Regular cardiac myocyte (primary cell): ENCODE data around the gene MRPS34. TPM values are rescaled to one million over a fixed set of nuclear protein-coding genes. Genes with fewer than 3 reads are reported as not detected.

Experiments used
- total RNA-seq: library from RNA; depleted of rRNA; stranded (reverse); fragments of >200 nt; gene quantifications from 2 replicates; pipeline ENCODE4 v1.2.3, GENCODE V29; 2014

Gene MRPS34
- total RNA-seq, result 45.1 and 90.1 TPM in 2 replicates

DNA sequence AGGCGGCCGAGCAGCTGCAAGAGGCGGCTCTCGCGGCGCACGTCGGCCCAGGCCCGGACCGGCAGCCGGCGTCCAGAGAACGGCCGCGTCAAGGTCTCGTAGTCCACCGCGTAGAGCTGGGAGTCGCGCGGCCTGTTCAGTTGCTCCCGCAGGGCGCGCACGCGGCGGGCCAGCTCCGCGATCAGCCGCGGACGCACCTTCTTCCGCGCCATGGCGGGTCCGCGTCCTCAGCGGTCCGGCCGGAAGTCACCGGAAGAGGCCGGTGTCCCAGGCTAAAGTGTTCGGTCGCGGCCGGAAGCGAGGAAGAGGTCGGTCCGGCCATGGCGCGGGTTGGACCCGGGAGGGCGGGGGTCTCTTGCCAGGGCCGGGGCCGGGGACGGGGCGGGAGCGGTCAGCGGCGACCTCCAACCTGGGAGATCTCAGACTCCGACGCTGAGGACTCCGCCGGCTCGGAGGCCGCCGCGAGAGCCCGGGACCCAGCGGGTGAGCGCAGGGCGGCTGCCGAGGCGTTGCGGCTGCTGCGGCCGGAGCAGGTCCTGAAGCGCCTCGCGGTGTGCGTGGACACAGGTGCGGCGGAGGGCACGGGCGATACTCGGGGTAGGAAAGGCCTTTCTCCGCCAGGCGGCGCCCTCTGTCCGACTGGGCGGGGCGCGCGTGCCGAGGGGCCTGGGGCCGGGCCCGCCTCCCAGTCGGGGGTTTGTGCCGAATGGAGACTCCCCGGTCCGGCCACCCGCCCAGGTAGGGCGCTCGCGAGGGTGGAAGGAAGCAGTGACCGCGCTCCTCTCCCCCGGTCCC lies at the start of gene MRPS34:
Gene MRPS34 (minus strand): TSS at position 227 of the 795 bp plus-strand sequence. CDS start 15 bp downstream, at position 212.

DNA sequence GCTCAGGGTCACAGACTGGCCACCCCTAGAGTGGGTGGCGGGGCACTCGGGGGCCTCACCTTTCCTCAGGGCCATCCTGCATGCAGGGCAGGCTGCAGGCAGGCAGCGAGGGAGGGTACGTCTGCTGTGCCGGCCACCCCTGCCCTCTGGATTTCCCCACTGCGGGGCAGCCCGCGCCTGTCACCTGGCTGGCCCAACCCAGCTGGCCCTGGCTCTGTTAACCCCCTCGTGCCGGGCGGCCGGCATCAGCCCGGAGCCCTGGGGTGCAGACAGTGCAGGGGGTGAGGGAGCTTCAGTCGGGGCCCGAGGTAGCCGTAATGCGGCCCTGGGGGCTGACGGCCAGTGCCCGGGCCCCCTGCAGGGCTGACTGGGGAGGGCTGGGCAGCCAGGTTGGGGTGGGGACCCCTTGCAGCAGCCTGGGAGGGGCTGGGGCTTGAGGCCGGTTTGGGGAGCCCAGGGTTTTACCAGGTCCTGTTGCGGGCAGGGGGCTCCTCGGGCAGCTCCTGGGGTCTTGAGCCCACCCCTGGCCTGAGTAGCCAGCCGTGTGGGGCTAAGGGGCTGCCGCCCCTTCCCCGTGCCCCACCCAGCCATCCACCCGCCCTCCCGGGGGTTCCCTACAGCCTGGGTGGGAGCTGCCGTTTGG lies 20.8 kb upstream of the MRPS34 start, which contains the start of gene IGFALS:
Gene IGFALS (minus strand): TSS at position 128 of the 643 bp plus-strand sequence. CDS start 53 bp downstream, at position 75.

DNA sequence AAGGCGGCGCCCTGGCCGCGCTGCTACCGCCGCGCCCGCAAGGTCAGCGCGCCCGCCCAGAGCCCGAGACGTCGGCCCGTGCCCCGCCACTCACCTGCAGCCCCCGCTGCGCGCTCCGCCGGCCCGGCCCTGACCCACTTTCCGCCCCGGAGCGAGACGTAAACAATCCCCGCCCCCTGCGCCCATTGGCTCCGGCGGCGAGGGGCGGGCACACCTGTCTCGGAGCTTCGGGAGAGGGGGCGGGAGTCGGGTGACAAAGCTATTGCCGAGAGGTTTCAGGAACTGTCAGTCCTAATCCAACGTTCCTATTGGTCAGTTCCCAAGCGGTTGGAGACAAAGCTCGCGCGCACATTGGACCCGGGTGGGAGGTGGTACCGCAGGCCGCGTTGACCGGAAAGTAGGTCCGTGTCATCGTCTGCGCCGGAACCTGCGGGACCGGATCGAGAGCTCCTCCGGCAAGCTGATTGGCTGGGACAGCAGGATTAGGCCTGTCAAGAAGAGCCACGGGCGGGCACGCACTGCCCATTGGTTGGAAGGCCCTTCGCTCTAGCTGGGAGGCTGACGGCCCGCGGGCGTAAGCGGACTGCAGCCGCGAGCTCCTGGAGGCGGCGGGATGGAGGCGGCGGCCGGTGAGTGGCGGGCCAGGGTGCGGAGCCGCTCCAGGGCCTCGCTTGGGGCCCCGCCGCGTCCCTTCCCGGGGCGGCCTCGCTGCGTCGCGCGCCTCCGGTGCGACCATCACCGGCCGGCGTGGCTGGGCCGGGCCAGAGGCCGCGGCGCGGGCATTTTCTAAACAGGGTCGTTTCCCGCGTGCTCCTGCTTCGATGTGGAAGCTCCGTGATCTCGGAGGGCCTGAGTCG lies 9.7 kb upstream of the MRPS34 start, which contains the start of the genes NUBP2 and SPSB3:
Gene NUBP2 (plus strand): TSS at position 553 of the 857 bp plus-strand sequence. CDS start 61 bp downstream, at position 614.
Gene SPSB3 (minus strand): TSS at position 164 of the 857 bp plus-strand sequence. CDS start 1,088 bp downstream, outside the sequence.

DNA sequence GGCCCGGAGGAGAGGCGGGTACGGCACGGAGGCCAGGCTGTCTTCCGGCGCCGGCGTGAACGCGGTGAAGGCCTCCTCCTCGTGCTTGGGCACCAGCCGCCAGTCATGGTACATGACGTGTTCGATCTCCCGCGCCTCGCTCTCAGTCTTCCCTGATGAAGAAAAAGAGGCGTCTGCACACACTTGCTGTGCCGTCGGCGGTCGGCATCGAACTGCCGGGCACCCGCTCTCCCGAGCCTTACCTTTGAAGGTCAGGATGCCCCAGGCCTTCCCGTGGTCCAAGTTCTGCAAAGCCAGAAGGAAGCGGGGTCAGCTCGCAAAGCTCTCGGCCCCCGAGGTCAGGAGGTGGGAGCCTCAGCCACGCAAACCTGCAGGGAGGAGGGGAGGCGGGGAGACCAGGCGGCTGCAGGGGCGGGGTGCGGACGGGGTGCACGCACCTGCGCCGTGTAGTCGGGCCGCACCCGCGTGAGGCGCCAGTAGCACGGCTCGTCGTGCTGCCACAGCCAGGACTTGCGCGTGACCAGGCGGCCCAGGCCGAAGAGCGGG lies 499 bp downstream of the MRPS34 start, which contains the start of gene EME2:
Gene EME2 (plus strand): TSS at position 449 of the 546 bp plus-strand sequence. CDS start 418 bp downstream, outside the sequence.

DNA sequence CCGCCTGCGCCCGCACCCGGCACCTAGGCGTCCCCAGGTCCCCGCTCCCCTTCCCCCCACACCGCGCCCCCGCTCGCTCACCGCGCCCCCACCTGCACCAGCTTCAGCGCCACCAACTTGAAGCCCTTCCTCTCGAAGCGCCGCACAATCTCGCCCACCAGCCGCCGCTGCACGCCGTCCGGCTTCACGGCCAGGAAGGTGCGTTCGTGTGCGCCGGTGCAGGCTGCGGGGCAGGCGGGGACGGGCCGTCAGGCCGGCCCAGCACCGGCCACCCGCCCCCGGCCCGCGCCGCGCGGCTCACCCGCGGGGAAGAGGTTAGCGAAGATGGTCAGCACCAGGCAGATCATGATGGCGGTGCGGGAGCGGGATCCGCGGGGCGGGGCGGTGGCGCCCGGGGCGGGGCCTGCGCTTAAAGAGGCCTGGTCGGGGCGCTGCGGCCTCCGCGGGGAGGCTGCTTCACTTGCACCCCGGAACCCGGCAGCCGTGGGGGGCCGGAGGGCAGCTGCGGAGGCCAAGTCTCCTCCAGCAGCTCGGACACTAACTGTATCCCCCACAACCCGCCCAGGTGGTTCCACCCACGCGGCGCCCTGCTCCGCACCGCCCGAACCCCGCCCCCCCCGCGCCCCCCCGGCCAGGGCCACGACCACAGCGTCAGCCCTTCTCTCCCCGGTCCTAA lies 1.6 kb downstream of the MRPS34 start, which contains the start of gene NME3:
Gene NME3 (minus strand): TSS at position 356 of the 676 bp plus-strand sequence. CDS start 9 bp downstream, at position 347.

Other genes starting within 250 kb of the MRPS34 start
- gene TMEM204, start 239.5 kb downstream of the MRPS34 start, total RNA-seq, result 17.5 and 21.1 TPM in 2 replicates
- gene IFT140, start 161.1 kb downstream of the MRPS34 start, total RNA-seq, result 18.2 and 25.9 TPM in 2 replicates
- gene CRAMP1, start 160.8 kb downstream of the MRPS34 start, total RNA-seq, result 3.7 and 5.2 TPM in 2 replicates
- 52.3 and 55.0 TPM in 2 replicates for gene JPT2, start 94.9 kb downstream of the MRPS34 start, total RNA-seq
- gene MAPK8IP3, start 66.9 kb downstream of the MRPS34 start, total RNA-seq, result 25.7 and 46.2 TPM in 2 replicates
- 71.9 and 85.4 TPM in 2 replicates for gene NME3, start 1.6 kb downstream of the MRPS34 start, total RNA-seq
- 7.7 and 9.6 TPM in 2 replicates for gene EME2, start 324 bp downstream of the MRPS34 start, total RNA-seq
- gene SPSB3, start 9.4 kb upstream of the MRPS34 start, total RNA-seq, result 21.5 and 37.5 TPM in 2 replicates
- 52.7 and 84.4 TPM in 2 replicates for gene NUBP2, start 9.8 kb upstream of the MRPS34 start, total RNA-seq
- gene IGFALS, start 20.6 kb upstream of the MRPS34 start, total RNA-seq, result not detected in 2 replicates
- gene HAGH, start 53.7 kb upstream of the MRPS34 start, total RNA-seq, result 70.5 and 79.0 TPM in 2 replicates
- 62.6 and 71.5 TPM in 2 replicates for gene FAHD1, start 54.1 kb upstream of the MRPS34 start, total RNA-seq
- gene MEIOB, start 99.0 kb upstream of the MRPS34 start, total RNA-seq, result 0.28 TPM in 1 of 2 replicates, not detected in the other
- gene HS3ST6, start 145.3 kb upstream of the MRPS34 start, total RNA-seq, result not detected in 2 replicates
- gene MSRB1, start 170.1 kb upstream of the MRPS34 start, total RNA-seq, result 3.1 and 11.5 TPM in 2 replicates
- gene RPL3L, start 181.6 kb upstream of the MRPS34 start, total RNA-seq, result under 0.01 TPM in 1 of 2 replicates, not detected in the other
- 84.0 and 160 TPM in 2 replicates for gene NDUFB10, start 186.4 kb upstream of the MRPS34 start, total RNA-seq
- 1,090 and 2,696 TPM in 2 replicates for gene RPS2, start 191.7 kb upstream of the MRPS34 start, total RNA-seq
- not detected in 2 replicates for gene RNF151, start 193.7 kb upstream of the MRPS34 start, total RNA-seq
- gene TBL3, start 198.9 kb upstream of the MRPS34 start, total RNA-seq, result 27.1 and 56.0 TPM in 2 replicates
- gene NOXO1, start 208.3 kb upstream of the MRPS34 start, total RNA-seq, result under 0.01 TPM in 1 of 2 replicates, not detected in the other
- gene GFER, start 211.1 kb upstream of the MRPS34 start, total RNA-seq, result 9.0 and 10.2 TPM in 2 replicates
- 2.3 and 2.8 TPM in 2 replicates for gene SYNGR3, start 216.8 kb upstream of the MRPS34 start, total RNA-seq
- 8.5 and 21.1 TPM in 2 replicates for gene ZNF598, start 236.7 kb upstream of the MRPS34 start, total RNA-seq
- 0.28 and 0.58 TPM in 2 replicates for gene NPW, start 246.7 kb upstream of the MRPS34 start, total RNA-seq